ENCODE results near the gene SESTD1.
"Not testable (repeated sequence)": the region's sequence is repeated elsewhere in the genome, so short reads cannot be mapped to it uniquely, and the experiment has no call there.

Gene SESTD1

DNA sequence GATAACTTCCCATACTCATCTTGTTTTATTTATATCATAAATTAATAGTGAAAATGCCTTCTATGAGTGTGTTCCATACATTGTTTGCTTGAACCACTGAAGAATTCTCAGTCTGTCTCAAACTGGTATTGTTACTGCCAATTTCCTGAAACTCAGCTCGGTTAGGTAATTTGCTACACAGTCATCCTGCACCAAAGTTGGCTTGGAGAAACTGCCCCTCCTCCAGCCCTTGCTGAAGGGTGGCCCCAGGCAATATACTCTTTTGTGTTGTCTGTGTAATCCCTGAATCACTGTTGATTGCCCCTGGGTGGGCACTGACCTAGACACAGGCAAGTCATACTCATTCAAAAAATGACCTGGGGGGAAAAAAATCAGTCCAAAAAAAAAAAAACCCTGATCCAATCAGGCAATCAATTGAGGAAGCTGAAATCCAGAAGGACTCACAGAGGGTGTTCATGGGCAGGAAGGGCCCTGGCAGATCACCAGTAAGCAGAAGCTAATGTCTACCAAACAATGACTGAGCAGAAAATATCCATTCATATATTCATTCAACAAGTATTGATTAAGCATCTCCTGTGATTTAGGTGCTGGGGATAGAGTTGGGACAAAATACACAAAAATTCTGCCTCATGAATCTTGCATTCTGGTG lies 3.8 kb upstream of the SESTD1 start:
- no peak for DNase-seq (ENCODE audit: low read depth in 1 of 2, low spot score in 1 of 2)

DNA sequence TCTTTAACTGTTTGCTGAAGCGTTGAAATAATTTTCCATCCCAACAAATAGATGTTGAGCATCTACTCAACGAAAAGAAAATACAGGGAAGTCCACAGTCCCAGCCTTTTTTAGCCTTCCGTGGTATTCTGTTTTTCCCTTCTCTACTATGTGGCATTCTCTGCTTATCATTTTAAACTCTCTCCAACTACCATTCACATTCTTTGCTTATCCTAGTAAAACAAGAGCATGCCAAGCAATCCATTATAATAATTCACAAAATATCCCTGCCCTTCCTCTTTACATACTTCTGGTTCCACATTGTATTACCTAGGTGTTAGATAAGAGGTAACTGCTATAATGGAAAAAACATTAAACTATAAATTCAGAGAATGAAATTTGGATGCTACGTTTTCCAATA lies 1.6 kb upstream of the SESTD1 start:
- no peak for DNase-seq (ENCODE audit: low read depth in 1 of 2, low spot score in 1 of 2)

- no peak for DNase-seq (ENCODE audit: low read depth in 1 of 2, low spot score in 1 of 2)
These were observed 464 bp upstream of the SESTD1 start for GRCh38 chr2:179265082-179265510.

GRCh38 chr2:179263446-179264367 lies 925 bp downstream of the SESTD1 start:
- DNase-seq (ENCODE audit: low read depth in 1 of 2, low spot score in 1 of 2), result peak in 1 of 2 donors; percentile 7

GRCh38 chr2:179263015-179263414 lies 1.6 kb downstream of the SESTD1 start:
- DNase-seq (ENCODE audit: low read depth in 1 of 2, low spot score in 1 of 2), result no peak

GRCh38 chr2:179262077-179262660 lies 2.5 kb downstream of the SESTD1 start:
- no peak for DNase-seq (ENCODE audit: low read depth in 1 of 2, low spot score in 1 of 2)

GRCh38 chr2:179261151-179261825 lies 3.3 kb downstream of the SESTD1 start:
- no peak for DNase-seq (ENCODE audit: low read depth in 1 of 2, low spot score in 1 of 2)

- no peak for DNase-seq (ENCODE audit: low read depth in 1 of 2, low spot score in 1 of 2)
These were observed 4.4 kb downstream of the SESTD1 start for GRCh38 chr2:179260224-179260623.

DNA sequence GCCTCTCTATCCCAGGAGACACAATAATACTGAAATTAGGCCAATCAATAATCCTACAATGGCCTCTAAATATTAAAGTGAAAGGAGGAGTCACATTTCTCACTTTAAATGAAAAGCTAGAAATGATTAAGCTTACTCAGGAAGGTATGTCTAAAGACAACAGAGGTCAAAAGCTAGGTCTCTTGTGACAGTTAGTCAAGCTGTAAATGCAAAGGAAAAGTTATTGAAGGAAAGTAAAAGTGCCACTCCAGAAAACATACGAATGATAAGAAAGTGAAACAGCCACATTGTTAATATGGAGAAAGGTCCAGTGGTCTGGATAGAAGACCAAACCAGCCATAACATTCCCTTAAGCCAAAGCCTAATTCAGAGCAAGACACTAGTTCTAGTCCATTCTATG lies 9.5 kb downstream of the SESTD1 start:
- DNase-seq (ENCODE audit: low read depth in 1 of 2, low spot score in 1 of 2), result no peak

DNA sequence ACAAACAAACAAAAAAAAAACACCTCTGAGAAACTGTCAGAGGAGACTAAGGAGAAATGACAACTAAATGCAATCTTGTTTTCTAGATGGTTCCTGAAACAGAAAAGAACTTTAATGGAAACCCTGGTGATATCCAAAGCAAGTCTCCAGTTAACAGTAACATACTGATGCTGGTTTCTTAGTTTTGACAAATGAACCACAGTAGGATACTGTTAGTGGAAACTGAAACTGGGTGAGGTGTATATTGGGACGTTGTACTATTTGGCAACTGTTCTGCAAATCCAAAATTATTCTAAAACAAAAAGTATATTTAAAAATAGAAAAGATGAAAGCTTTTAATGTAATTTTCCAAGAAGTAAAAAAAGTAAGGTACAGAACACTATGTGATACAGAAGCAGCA lies 11.4 kb downstream of the SESTD1 start:
- DNase-seq (ENCODE audit: low read depth in 1 of 2, low spot score in 1 of 2), result no peak

DNA sequence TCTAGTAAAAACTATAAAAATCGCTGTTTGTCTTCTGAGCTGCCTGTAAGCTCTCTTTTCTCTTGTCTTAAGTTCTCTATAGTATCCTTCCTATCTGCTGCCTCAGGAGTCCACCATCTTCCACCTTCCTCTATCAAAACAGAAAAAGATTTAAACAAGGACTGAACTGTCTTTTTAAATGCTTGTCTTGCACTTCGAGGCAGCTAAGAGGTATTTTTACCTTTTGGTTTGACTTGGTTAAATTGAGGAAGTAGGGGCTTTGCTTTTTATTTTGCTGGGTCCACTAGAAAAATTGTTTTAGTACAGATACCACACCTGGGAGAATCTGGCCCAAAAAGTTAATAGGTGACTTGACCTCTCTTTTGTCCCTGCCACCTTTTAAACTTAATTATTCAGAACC lies 12.2 kb downstream of the SESTD1 start:
- no peak for DNase-seq (ENCODE audit: low read depth in 1 of 2, low spot score in 1 of 2)

DNA sequence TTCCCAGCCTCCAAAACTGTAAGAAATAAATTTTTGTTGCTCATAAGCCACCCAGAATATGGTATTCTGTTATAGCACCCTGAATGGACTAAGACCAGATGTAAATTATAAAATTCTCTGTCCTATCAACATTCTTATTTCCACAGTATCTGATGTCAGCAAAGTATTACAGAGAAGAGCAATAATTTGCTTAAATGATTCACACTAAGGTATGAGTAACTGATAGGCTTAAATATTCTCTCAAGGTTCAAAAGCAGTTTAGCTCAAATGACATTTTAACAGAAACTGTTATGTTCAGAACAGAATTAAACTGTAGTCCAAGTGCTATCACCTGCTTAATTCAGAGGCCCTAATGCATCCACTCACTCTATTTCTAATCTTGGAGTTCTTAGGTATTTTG lies 12.8 kb downstream of the SESTD1 start:
- DNase-seq (ENCODE audit: low read depth in 1 of 2, low spot score in 1 of 2), result no peak

DNA sequence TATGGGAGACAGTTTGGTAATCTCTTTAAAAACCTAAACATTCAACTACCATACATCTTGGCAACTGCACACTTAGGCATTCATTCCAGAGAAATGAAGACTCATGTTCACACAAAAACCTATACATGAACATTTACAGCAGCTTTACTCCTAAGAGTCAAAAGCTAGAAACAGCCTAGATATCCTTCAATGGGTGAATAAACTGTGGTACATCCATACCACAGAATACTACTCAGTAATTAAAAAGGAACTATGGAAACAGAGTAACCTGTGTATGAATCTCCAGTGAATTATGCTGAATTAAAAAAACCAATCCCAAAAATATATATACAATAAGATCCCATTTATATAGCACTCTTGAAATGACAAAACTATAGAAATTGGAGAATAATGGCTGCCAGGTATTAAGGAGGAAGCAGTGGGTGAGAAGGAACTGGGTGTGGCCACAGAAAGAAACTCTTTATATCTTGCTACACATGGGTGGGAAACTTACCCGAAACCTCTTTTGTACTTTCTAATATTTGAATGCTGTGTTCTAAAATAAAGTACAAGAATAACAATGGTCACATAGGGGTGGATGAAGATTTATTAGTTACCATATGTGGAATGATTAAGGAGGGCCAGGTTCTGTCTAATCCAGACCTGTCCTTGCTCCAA lies 13.7 kb downstream of the SESTD1 start:
- DNase-seq (ENCODE audit: low read depth in 1 of 2, low spot score in 1 of 2), result no peak

DNA sequence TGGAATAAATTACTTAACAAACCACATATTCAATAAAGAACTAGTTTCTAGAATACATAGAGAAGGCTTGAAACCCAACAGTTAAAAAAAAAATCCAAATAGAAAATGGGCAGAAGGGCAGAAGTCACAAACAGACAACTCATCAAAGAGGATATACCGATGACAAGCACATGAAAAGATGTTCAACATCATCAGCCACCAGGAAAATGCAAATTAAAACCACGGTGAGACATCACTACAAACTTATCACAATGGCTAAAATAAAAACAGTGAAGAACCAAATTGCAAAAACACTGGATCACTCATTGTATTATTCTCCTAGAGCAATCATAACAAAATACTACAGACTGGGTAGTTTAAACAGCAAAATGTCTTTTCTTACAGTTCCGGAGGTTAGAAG lies 14.5 kb downstream of the SESTD1 start:
- DNase-seq (ENCODE audit: low read depth in 1 of 2, low spot score in 1 of 2), result no peak

DNA sequence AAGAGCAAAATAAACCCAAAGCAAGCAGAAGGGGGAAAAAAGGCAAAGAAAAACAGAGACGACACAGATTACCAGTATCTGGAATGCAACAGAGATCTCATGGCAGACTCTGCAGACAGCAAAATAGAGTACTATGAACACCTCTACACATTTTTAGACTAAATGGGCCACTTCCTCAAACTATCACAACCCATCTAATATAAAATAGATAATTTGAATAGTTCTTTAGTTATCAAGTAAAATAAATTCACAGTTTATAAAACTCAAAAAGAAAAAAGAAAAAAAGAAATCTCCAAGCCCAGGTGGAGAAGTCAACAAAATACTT lies 16.6 kb downstream of the SESTD1 start:
- no peak for DNase-seq (ENCODE audit: low read depth in 1 of 2, low spot score in 1 of 2)

DNA sequence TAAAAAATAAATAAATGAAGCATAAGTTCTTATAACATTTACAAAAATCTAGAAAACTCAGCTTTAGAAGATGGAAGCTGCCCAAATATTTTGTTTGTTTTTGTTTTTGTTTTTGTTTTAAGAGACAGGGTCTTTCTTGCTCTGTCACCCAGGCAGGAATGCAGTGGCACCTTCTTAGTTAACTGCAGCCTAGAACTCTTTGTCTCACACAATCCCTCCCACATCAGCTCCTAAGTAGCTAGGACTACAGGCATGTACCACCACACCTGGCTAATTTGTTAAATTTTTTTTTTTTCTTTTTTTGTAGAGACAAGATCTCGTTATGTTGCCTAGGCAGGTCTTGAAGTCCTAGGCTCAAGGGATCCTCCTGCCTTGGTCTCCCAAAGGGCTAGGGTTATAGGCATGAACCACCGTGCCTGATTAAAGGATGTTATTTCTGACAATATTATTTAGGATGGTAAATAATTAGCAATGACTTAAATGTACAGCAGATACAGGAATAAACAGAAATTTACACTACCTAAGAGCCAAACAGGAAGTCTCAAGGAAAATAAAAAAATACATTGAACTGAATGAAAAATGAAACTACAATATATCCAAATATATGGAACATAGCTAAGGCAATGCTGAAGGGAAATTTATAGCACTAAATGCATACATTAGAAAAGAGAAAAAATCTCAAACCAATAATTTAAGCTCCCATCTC lies 17.2 kb downstream of the SESTD1 start:
- no peak for DNase-seq (ENCODE audit: low read depth in 1 of 2, low spot score in 1 of 2)

- DNase-seq (ENCODE audit: low read depth in 1 of 2, low spot score in 1 of 2), result not testable (repeated sequence)
These were observed 18.8 kb downstream of the SESTD1 start for GRCh38 chr2:179245843-179246242.

DNA sequence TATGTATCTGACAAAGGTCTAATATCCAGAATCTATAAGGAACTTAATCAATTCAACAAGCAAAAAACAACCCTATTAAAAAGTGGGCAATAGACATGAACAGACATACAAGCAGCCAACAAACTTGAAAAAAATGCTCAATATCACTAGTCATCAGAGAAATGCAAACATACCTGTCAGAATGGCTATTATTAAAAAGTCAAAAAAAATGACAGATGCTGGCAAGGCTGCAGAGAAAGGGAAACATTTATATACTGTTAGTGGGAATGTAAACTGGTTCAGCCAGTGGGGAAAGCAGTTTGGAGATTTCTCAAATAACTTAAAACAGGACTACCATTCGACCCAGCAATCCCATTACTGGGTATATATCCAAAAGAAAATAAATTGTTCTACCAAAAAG lies 21.6 kb downstream of the SESTD1 start:
- DNase-seq (ENCODE audit: low read depth in 1 of 2, low spot score in 1 of 2), result no peak

DNA sequence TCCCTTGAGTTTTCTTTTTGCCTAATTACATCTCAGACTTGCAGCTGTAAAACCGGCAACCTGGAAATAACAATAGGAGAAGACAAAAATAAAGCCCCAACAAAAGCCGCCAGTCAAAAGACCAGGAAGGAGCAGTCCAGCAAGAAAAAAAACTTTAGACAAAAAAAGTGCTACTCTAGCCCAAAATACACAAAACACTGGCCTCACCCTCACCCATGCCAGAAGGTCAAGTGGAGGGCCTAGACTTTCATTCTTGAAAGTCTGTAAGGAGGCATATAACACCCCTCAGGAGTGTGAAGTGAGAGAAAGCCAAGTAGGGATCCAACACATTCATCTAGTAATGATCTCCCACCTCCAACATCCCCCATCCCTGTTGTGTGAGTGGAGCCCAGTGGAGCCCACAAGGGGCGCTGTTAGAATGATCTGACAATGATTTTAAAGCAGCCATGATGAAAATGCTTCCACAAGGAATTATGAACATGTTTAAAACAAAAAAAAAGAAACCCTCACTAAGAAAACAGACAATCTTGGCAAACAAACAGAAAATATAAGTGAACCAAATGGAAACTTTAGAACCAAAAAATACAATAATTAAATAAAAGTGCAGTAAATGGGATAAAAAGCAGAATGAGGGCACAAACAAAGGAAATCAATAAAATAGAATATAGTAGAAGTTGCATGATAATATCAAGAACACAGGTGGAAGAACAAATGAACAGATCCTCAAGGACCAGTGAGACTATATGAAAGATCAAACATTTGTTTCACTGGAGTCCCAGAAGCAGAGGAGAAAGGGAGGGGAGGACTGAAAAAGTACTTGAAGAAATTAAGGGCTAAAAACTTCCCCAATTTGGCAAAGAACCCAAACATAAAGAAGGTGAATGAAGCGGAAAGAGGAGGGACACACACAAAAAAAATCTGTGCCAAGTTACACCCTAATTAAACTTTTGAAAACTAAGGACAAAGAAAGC lies 23.9 kb downstream of the SESTD1 start:
- DNase-seq (ENCODE audit: low read depth in 1 of 2, low spot score in 1 of 2), result no peak

All from activated T-helper 1 cell treated with anti-CD3 and anti-CD28 coated beads, Interleukin-2, amount 50 U/mL, for 16 hours (primary cell).